ENCODE measurements around the gene TCOF1.

The TCOF1 gene

GRCh38 chr5:150309886-150310239, 47.6 kb upstream of the TCOF1 start:
- no peak overlapping the region for H3K9ac ChIP-seq (ENCODE audit: low read length)
- no peak overlapping the region for H3K4me3 ChIP-seq (ENCODE audit: low read depth, low read length, poor library complexity, severe bottlenecking)
- H3K27me3 ChIP-seq (ENCODE audit: insufficient read depth, low read length) = no peaks in the 10 kb centered on the region
- no peaks in the 10 kb centered on the region for H3K4me1 ChIP-seq (ENCODE audit: insufficient read depth, low read length, severe bottlenecking)
- H3K36me3 ChIP-seq (ENCODE audit: insufficient read depth, low read length) = no peaks in the 10 kb centered on the region
- H3K9me3 ChIP-seq (ENCODE audit: low read length) = no peaks in the 10 kb centered on the region
- no peak overlapping the region for H2AFZ ChIP-seq (ENCODE audit: low read length)
- no peaks in the 10 kb centered on the region for H4K20me1 ChIP-seq (ENCODE audit: insufficient read depth, low read length)
- no peak overlapping the region for H3K4me2 ChIP-seq (ENCODE audit: low read length)
- H3K79me2 ChIP-seq (ENCODE audit: insufficient read depth, low read length) = no peaks in the 10 kb centered on the region
- no peaks in the 10 kb centered on the region for H3F3A ChIP-seq (ENCODE audit: insufficient read depth, low read length)
- H3K27ac ChIP-seq (ENCODE audit: low read depth, low read length, poor library complexity, severe bottlenecking) = no peak overlapping the region
- H3K9me2 ChIP-seq (ENCODE audit: low read depth, low read length) = no peaks in the 10 kb centered on the region
- TF ChIP-seq EZH2 (IDR thresholded peaks at IDR 0.05; ENCODE audit: borderline replicate concordance, low read length) = no peak
- TF ChIP-seq CTCF (IDR thresholded peaks at IDR 0.05; ENCODE audit: low read length) = no peak

- H3F3A ChIP-seq (ENCODE audit: insufficient read depth, low read length) = no peaks in the 10 kb centered on the region
- no peak for TF ChIP-seq CTCF (IDR thresholded peaks at IDR 0.05; ENCODE audit: low read length)
- no peak for TF ChIP-seq EZH2 (IDR thresholded peaks at IDR 0.05; ENCODE audit: borderline replicate concordance, low read length)
- H3K27ac ChIP-seq (ENCODE audit: low read depth, low read length, poor library complexity, severe bottlenecking) = no peak overlapping the region
- no peaks in the 10 kb centered on the region for H3K27me3 ChIP-seq (ENCODE audit: insufficient read depth, low read length)
- H3K79me2 ChIP-seq (ENCODE audit: insufficient read depth, low read length) = no peaks in the 10 kb centered on the region
- no peak overlapping the region for H3K9ac ChIP-seq (ENCODE audit: low read length)
- H3K36me3 ChIP-seq (ENCODE audit: insufficient read depth, low read length) = no peaks in the 10 kb centered on the region
- H2AFZ ChIP-seq (ENCODE audit: low read length) = no peak overlapping the region
- H3K9me3 ChIP-seq (ENCODE audit: low read length) = no peaks in the 10 kb centered on the region
- no peak overlapping the region for H3K4me2 ChIP-seq (ENCODE audit: low read length)
- H4K20me1 ChIP-seq (ENCODE audit: insufficient read depth, low read length) = no peaks in the 10 kb centered on the region
- H3K9me2 ChIP-seq (ENCODE audit: low read depth, low read length) = no peaks in the 10 kb centered on the region
- H3K4me1 ChIP-seq (ENCODE audit: insufficient read depth, low read length, severe bottlenecking) = no peaks in the 10 kb centered on the region
- H3K4me3 ChIP-seq (ENCODE audit: low read depth, low read length, poor library complexity, severe bottlenecking) = no peak overlapping the region
Measured at GRCh38 chr5:150310246-150310645, 47.3 kb upstream of the TCOF1 start.

- Histone ChIP-seq H3K27me3 (ENCODE audit: insufficient read depth, low read length) (no peaks in the 10 kb centered on the region), H3K27ac (ENCODE audit: low read depth, low read length, poor library complexity, severe bottlenecking) (no peak overlapping the region), H3K9me3 (ENCODE audit: low read length) (no peaks in the 10 kb centered on the region), H2AFZ (ENCODE audit: low read length) (no peak overlapping the region), H3K9ac (ENCODE audit: low read length) (no peak overlapping the region), H3F3A (ENCODE audit: insufficient read depth, low read length) (no peaks in the 10 kb centered on the region), H3K79me2 (ENCODE audit: insufficient read depth, low read length) (no peaks in the 10 kb centered on the region), H3K4me1 (ENCODE audit: insufficient read depth, low read length, severe bottlenecking) (no peaks in the 10 kb centered on the region), H4K20me1 (ENCODE audit: insufficient read depth, low read length) (no peaks in the 10 kb centered on the region), H3K9me2 (ENCODE audit: low read depth, low read length) (no peaks in the 10 kb centered on the region), H3K4me3 (ENCODE audit: low read depth, low read length, poor library complexity, severe bottlenecking) (no peak overlapping the region), H3K36me3 (ENCODE audit: insufficient read depth, low read length) (no peaks in the 10 kb centered on the region), H3K4me2 (ENCODE audit: low read length) (no peak overlapping the region)
- TF ChIP-seq CTCF (IDR thresholded peaks at IDR 0.05; ENCODE audit: low read length) (no peak), EZH2 (IDR thresholded peaks at IDR 0.05; ENCODE audit: borderline replicate concordance, low read length) (no peak)
Measured at GRCh38 chr5:150311015-150311692, 46.3 kb upstream of the TCOF1 start.

All from OCI-LY1 (cell line).